Naive thymus-derived CD4-positive, alpha-beta T cell (primary cell): ENCODE data around the gene MARK2. TPM values are rescaled to one million over a fixed set of nuclear protein-coding genes. Genes with fewer than 3 reads are reported as not detected.

Source experiments
- ATAC-seq: fragments of 150-1000 bp; cut with Tn5 transposase; 2 replicates; pipeline ENCODE4 v1.10.0; 2021; ENCODE audit warnings: mild to moderate bottlenecking, moderate library complexity
- CTCF ChIA-PET: fragments of 350-600 bp; sonication (Branson Sonifier 250); formaldehyde crosslinking; loops from one replicate; lab custom pipeline; 2021; ENCODE audit warnings: antibody characterized with exemption; lab: Charles Lee
- POLR2A ChIA-PET: fragments of 350-600 bp; sonication (Branson Sonifier 250); formaldehyde crosslinking; loops from one replicate; lab custom pipeline; 2021; ENCODE audit warnings: antibody characterized with exemption, inconsistent platforms; lab: Charles Lee
- DNase-seq, 9 donors: peaks; one replicate each; pipeline versions ENCODE4 v3.0.0 to v3.0.0-alpha.2; 2020 to 2022; ENCODE audit warnings: mixed read lengths in 1 of 9
- H3K27ac ChIP-seq: one replicate; pipeline ENCODE4 v1.7.0; 2013; ENCODE audit warnings: mild to moderate bottlenecking, low read depth, low read length, moderate library complexity
- H3K27me3 ChIP-seq, 2 donors: one replicate each; pipeline ENCODE4 v1.7.0; 2013; ENCODE audit warnings: low read length in 2 of 2, mild to moderate bottlenecking in 2 of 2, moderate library complexity in 2 of 2; ENCODE audit not compliant: control insufficient read depth in 2 of 2, insufficient read depth in 2 of 2
- H3K36me3 ChIP-seq, 3 experiments: 1 replicate in 2 of 3; 2 replicates in 1 of 3; pipeline ENCODE4 v1.7.0; 2013; ENCODE audit warnings: low read length in 3 of 3, mild to moderate bottlenecking in 3 of 3, moderate library complexity in 1 of 3; ENCODE audit not compliant: insufficient read depth in 3 of 3, control insufficient read depth in 2 of 3
- H3K4me1 ChIP-seq, 2 donors: one replicate each; pipeline ENCODE4 v1.7.0; 2013; ENCODE audit warnings: low read length in 2 of 2, mild to moderate bottlenecking in 2 of 2, moderate library complexity in 1 of 2; ENCODE audit not compliant: control insufficient read depth in 2 of 2, insufficient read depth in 2 of 2
- H3K4me3 ChIP-seq: 2 replicates; pipeline ENCODE4 v1.7.0; 2013; ENCODE audit warnings: mild to moderate bottlenecking, low read length
- H3K9me3 ChIP-seq, 3 experiments: 1 replicate in 2 of 3; 2 replicates in 1 of 3; pipeline ENCODE4 v1.7.0; 2013; ENCODE audit warnings: low read length in 3 of 3; ENCODE audit not compliant: control insufficient read depth in 2 of 3
- H3K27ac Mint-ChIP-seq, 9 donors: one replicate each; pipeline ENCODE4 v1.8.0; 2020 to 2022; ENCODE audit warnings: mixed read lengths in 9 of 9, mild to moderate bottlenecking in 8 of 9, moderate library complexity in 5 of 9, inconsistent platforms in 2 of 9
- H3K27me3 Mint-ChIP-seq, 5 donors: one replicate each; pipeline ENCODE4 v1.8.0; 2021 to 2022; ENCODE audit warnings: mixed read lengths in 5 of 5, mild to moderate bottlenecking in 1 of 5
- H3K36me3 Mint-ChIP-seq, 5 donors: one replicate each; pipeline ENCODE4 v1.8.0; 2020 to 2022; ENCODE audit warnings: mixed read lengths in 5 of 5, mild to moderate bottlenecking in 3 of 5, inconsistent platforms in 1 of 5
- H3K4me1 Mint-ChIP-seq, 7 donors: one replicate each; pipeline ENCODE4 v1.8.0; 2020 to 2022; ENCODE audit warnings: mixed read lengths in 7 of 7, mild to moderate bottlenecking in 3 of 7, inconsistent platforms in 1 of 7
- H3K4me3 Mint-ChIP-seq, 10 donors: one replicate each; pipeline ENCODE4 v1.8.0; 2020 to 2022; ENCODE audit warnings: mild to moderate bottlenecking in 10 of 10, mixed read lengths in 10 of 10, moderate library complexity in 6 of 10, inconsistent platforms in 2 of 10
- H3K9me3 Mint-ChIP-seq, 11 donors: one replicate each; pipeline ENCODE4 v1.8.0; 2020 to 2022; ENCODE audit warnings: mixed read lengths in 11 of 11, mild to moderate bottlenecking in 4 of 11, inconsistent platforms in 1 of 11, moderate library complexity in 1 of 11
- intact Hi-C, 2 donors: fragments of 100-400 bp; cut with micrococcal nuclease; formaldehyde crosslinking; loops; one replicate each; pipeline ENCODE4 v1.15.1; 2023
- polyA plus RNA-seq, 2 donors: library from polyadenylated mRNA; unstranded; fragments of 300-500 nt; fragmentation: Illumina TruSeq; gene quantifications; one replicate each; pipeline ENCODE4 v1.2.3, GENCODE V29; 2021
- total RNA-seq, 6 experiments: library from RNA in 5 of 6; stranded (reverse) in 5 of 6; gene quantifications; 1 replicate in 5 of 6; 2 replicates in 1 of 6; pipeline ENCODE4 v1.2.3 and lab custom pipeline; 2021 to 2026

The MARK2 gene
- total and polyA plus RNA-seq, 7 experiments from 2014 or later: 29.4 to 69.1 (median 56.8) TPM

DNA sequence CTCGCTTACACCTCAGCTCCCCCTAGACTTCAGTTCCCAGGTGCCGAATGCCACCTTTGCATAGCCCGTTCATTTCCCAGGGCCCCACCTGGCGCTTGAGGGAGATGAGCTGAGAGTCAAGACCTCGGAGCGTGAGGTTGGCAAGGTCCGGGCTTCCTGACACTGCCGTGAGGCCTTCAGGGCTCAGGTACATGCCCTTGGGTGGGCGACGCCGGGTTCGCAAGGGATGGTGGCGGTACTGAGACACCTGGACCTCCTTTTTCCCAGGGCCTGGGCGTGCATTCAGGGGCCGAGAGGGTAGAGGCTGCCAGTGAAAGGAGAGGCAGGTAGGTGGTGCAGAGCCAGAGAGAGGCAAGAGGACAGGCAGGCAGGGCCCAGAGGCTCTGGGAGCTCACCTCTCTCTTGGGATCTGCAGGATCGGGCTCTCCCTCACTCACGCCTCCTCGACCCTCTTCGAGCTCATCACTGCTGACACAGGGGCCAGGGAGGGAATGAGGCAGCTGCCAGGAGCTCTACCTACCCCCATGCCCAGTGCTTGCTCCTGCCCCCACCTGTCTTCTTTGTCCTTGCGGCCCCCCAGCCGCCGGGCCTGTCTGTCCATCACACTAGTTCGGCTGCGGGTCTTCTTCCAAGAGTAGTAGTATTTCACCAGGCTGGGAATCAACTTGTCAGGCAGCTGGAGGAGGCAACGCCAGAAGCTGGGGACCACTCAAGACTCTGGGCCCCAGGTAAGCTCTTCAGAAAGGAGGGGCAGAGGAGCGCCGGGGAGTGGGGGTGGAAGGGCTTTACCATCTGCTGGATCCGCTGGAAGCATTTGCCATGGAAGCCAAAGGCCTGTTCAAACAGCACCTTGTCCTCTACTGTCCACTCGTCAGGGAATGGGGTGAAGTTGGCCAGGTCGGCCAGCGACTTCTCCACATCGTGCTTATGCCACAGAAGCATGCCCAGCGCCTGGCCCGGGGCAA, 75.2 kb downstream of the MARK2 start:
- no peak overlapping the region for H3K4me3 ChIP-seq
- no peaks in the 10 kb centered on the region for H3K9me3 Mint-ChIP-seq
- H3K4me1 Mint-ChIP-seq: peaks cover 0 to 18% (median 15%) of the 10 kb centered on the region in 7 donors
- CTCF ChIA-PET: interaction anchor here (3.6 kb wide), 1 partner anchor 78 kb away, joined by 12 read pairs; no protein-coding TSS in a partner anchor
- peaks cover 0 to 12% (median 0%) of the 10 kb centered on the region in 3 experiments for H3K36me3 ChIP-seq
- no peaks in the 10 kb centered on the region for H3K9me3 ChIP-seq
- peaks cover 8 to 20% of the 10 kb centered on the region in 2 donors for H3K4me1 ChIP-seq
- H3K27me3 Mint-ChIP-seq: peaks cover 0 to 19% (median 0%) of the 10 kb centered on the region in 5 donors
- H3K27me3 ChIP-seq: no peaks in the 10 kb centered on the region
- no peak for ATAC-seq
- H3K4me3 Mint-ChIP-seq: peak overlapping the region in 4 of 10 donors; percentile 26 to 51 (median 38)
- no peak overlapping the region for H3K27ac ChIP-seq
- no peak for DNase-seq
- intact Hi-C loops: no loop called here
- H3K36me3 Mint-ChIP-seq: no peaks in the 10 kb centered on the region
- POLR2A ChIA-PET: interaction anchor here (0.6 kb wide), 1 partner anchor 233 kb away, joined by 5 read pairs; no protein-coding TSS in a partner anchor
- H3K27ac Mint-ChIP-seq: peak overlapping the region in 2 of 9 donors; percentile 8 to 78

GRCh38 chr11:63914896-63915691, 76.2 kb downstream of the MARK2 start:
- H3K4me3 ChIP-seq: no peak overlapping the region
- H3K27me3 ChIP-seq: no peaks in the 10 kb centered on the region
- Mint-ChIP-seq H3K4me1 (peaks cover 0 to 20% (median 15%) of the 10 kb centered on the region in 7 donors), H3K27ac (no peak overlapping the region), H3K36me3 (no peaks in the 10 kb centered on the region), H3K4me3 (peak overlapping the region in 7 of 10 donors; percentile 14 to 89 (median 61)), H3K9me3 (no peaks in the 10 kb centered on the region), H3K27me3 (peaks cover 0 to 19% (median 0%) of the 10 kb centered on the region in 5 donors)
- ChIA-PET CTCF (interaction anchor here (0.6 to 3.6 kb wide), 2 partner anchors 20 to 78 kb away, joined by 5 to 12 read pairs; no protein-coding TSS in a partner anchor), POLR2A (interaction anchor here (0.6 to 1.2 kb wide), 2 partner anchors 27 to 232 kb away, joined by 3 to 5 read pairs; no protein-coding TSS in a partner anchor)
- no peak overlapping the region for H3K27ac ChIP-seq
- H3K36me3 ChIP-seq: peaks cover 0 to 3% (median 0%) of the 10 kb centered on the region in 3 experiments
- no peaks in the 10 kb centered on the region for H3K9me3 ChIP-seq
- peaks cover 8 to 20% of the 10 kb centered on the region in 2 donors for H3K4me1 ChIP-seq
- intact Hi-C loops: no loop called here
- ATAC-seq (no peak), DNase-seq (no peak)

GRCh38 chr11:63915961-63916836, 77.3 kb downstream of the MARK2 start:
- H3K4me1 Mint-ChIP-seq: peaks cover 0 to 18% (median 15%) of the 10 kb centered on the region in 7 donors
- Histone ChIP-seq H3K4me1 (peaks cover 8 to 20% of the 10 kb centered on the region in 2 donors), H3K27me3 (no peaks in the 10 kb centered on the region), H3K36me3 (no peaks in the 10 kb centered on the region), H3K4me3 (peak overlapping the region; percentile 55), H3K27ac (no peak overlapping the region), H3K9me3 (no peaks in the 10 kb centered on the region)
- no peaks in the 10 kb centered on the region for H3K9me3 Mint-ChIP-seq
- ChIA-PET POLR2A (interaction anchor here (1.2 to 1.3 kb wide), 3 partner anchors 21 to 32 kb away, joined by 3 to 4 read pairs (median 3); no protein-coding TSS in a partner anchor), CTCF (interaction anchor here (1.0 to 3.6 kb wide), 3 partner anchors 29 to 80 kb away, joined by 3 to 13 read pairs (median 12); no protein-coding TSS in a partner anchor)
- H3K27me3 Mint-ChIP-seq: peaks cover 0 to 19% (median 0%) of the 10 kb centered on the region in 5 donors
- peak; percentile 34 for ATAC-seq
- no peaks in the 10 kb centered on the region for H3K36me3 Mint-ChIP-seq
- intact Hi-C loops: loop anchor here in 1 of 2 donors (2.0 kb wide), 1 partner anchor 77 kb away; the partner anchor contains the start of gene MARK2
- H3K4me3 Mint-ChIP-seq: peak overlapping the region; percentile 73 to 91 (median 83)
- peak in 3 of 9 donors; percentile 6 to 49 (median 31) for DNase-seq
- H3K27ac Mint-ChIP-seq: peak overlapping the region in 2 of 9 donors; percentile 26 to 42

GRCh38 chr11:63916837-63917691, 78.2 kb downstream of the MARK2 start, which contains the start of gene RCOR2:
RCOR2 (minus strand) TSS chr11:63917164; CDS start chr11:63916456, 708 bp downstream.
- ATAC-seq: peak; percentile 69
- H3K4me3 Mint-ChIP-seq: peak within 1 kb of the TSS; percentile 73 to 91 (median 83)
- H3K4me3 ChIP-seq: peak within 1 kb of the TSS; percentile 62

More at GRCh38 chr11:63916837-63917691, 78.2 kb downstream of the MARK2 start, which contains the start of gene RCOR2:
- H3K36me3 Mint-ChIP-seq: no peaks in the 10 kb centered on the region
- CTCF ChIA-PET: interaction anchor here (1.0 to 2.1 kb wide), 3 partner anchors 21 to 80 kb away, joined by 3 to 13 read pairs (median 3); no protein-coding TSS in a partner anchor
- no peaks in the 10 kb centered on the region for H3K27me3 ChIP-seq
- peaks cover 8 to 20% of the 10 kb centered on the region in 2 donors for H3K4me1 ChIP-seq
- peaks cover 0 to 22% (median 0%) of the 10 kb centered on the region in 5 donors for H3K27me3 Mint-ChIP-seq
- POLR2A ChIA-PET: interaction anchor here (0.7 to 1.4 kb wide), 5 partner anchors 20 to 79 kb away, joined by 3 to 6 read pairs (median 4); partner anchors contain the start of genes COX8A and MARK2
- H3K36me3 ChIP-seq: no peaks in the 10 kb centered on the region
- H3K27ac Mint-ChIP-seq: peak within 1 kb of the TSS in 3 of 9 donors; percentile 36 to 64 (median 42)
- no peak within 1 kb of the TSS for H3K27ac ChIP-seq
- peaks cover 0 to 18% (median 15%) of the 10 kb centered on the region in 7 donors for H3K4me1 Mint-ChIP-seq
- intact Hi-C loops: loop anchor here (1.0 to 2.0 kb wide), 4 partner anchors 21 to 80 kb away; partner anchors contain the start of gene MARK2 (in 1 of the 2)
- no peaks in the 10 kb centered on the region for H3K9me3 Mint-ChIP-seq
- DNase-seq: peak; percentile 26 to 62 (median 54)
- no peaks in the 10 kb centered on the region for H3K9me3 ChIP-seq
